ENCODE measurements around the gene SELENOH.

Gene SELENOH

GRCh38 chr11:57781529-57781943, 40.2 kb downstream of the SELENOH start:
- DNase-seq (ENCODE audit: low read depth), result no peak

DNA sequence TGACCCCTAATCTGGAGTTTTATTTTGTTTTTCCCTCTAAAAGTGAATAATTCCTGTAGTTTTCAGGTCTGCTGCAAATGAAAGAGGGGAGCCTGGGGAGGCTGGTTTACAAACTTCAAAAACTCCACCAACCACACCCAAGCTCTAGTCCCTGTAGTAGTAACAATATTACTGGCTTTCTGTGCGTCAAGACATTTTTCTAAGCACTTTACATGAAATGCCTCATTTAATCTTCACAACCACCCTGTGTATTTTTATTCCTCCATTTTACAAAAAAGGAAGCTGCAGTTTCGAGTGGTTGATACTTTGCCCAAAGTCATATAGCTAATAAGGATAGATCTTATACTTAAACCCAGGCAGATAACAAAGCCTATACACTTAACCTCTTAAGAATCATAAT, 43.8 kb downstream of the SELENOH start:
- DNase-seq (ENCODE audit: low read depth), result no peak

GRCh38 chr11:57786436-57786835, 45.1 kb downstream of the SELENOH start:
- DNase-seq (ENCODE audit: low read depth), result no peak

DNA sequence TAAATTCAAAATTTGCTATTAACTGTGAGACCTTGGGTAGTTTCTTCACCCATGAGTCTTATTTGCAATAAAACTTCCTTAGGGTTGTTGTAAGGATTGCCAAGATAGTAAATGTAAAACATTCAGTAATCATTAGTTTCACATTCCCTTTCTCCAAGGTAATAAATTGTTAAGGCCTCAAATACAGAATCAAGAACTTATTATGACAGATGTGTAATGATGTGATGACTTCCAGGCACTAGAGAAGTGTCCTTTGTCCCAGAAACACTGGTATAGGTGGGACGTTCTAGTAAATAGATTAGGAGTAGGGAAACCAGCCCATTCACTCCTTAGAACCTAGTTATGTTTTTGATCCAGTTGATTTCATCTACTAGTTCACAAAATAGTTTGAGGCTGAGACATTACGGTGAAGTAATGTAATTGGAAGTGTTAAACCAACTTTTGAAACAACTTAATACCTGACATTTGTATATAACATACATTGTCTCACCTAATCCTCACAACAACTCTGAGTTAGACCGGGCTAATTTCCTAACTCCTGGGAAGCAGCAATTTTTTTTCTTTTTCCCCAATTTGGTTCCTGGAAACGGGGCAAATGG, 45.8 kb downstream of the SELENOH start:
- DNase-seq (ENCODE audit: low read depth), result no peak

GRCh38 chr11:57787920-57788702, 46.8 kb downstream of the SELENOH start:
- no peak for DNase-seq (ENCODE audit: low read depth)

GRCh38 chr11:57788703-57789088, 47.4 kb downstream of the SELENOH start:
- DNase-seq (ENCODE audit: low read depth), result no peak

DNA sequence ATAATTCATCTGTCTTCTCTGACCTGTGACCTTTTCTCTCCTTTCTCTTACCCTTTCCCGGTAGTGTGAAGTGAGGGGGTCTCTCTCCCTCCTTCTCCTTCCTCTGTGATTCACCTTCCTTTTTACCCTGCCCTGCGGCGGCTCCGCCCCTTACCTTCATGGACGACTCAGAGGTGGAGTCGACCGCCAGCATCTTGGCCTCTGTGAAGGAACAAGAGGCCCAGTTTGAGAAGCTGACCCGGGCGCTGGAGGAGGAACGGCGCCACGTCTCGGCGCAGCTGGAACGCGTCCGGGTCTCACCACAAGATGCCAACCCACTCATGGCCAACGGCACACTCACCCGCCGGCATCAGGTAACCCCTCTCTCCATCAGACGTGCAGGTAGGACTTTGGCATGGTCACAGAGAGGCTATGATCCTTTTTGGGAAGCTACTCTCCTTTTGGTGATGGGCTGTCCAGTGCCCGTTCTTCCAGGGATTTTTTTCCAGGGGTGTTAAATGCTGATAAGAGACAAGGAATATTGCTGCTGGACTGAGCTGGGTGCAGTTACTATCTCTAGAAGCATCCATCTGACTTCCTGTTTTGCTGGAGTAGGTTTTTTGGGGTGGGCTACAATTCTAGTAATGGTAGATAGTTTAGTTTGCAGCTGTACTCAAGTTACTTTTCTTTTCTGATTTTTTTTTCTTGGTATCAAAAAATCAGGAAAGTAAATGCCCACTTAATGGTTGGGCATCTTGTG, 50.2 kb downstream of the SELENOH start:
- no peak for DNase-seq (ENCODE audit: low read depth)

GRCh38 chr11:57792060-57792541, 50.8 kb downstream of the SELENOH start:
- no peak for DNase-seq (ENCODE audit: low read depth)

- no peak for DNase-seq (ENCODE audit: low read depth)
These were observed 51.6 kb downstream of the SELENOH start for GRCh38 chr11:57792870-57793269.
